C4-2B (cell line): Measurements from ENCODE around the gene RNF213.

Source experiments
- CTCF ChIP-seq: fragments of 450-650 bp; conservative IDR thresholded peaks from 2 replicates; pipeline ENCODE4 v1.5.1; 2017; ENCODE audit warnings: mild to moderate bottlenecking
- ZFX ChIP-seq: fragments of 450-650 bp; IDR thresholded peaks from 2 replicates; pipeline ENCODE4 v1.6.1; 2017

- TF ChIP-seq CTCF = no peak
- no peak for TF ChIP-seq ZFX
Observed at GRCh38 chr17:80317706-80317980, 57.0 kb downstream of the RNF213 start.
